HG02759 (cell line): ENCODE measurements around the gene PTRHD1.

Source experiments
- ATAC-seq: cut with Tn5 transposase; IDR thresholded peaks from one replicate; pipeline ENCODE4 v1.9.1; 2021; ENCODE audit warnings: mild to moderate bottlenecking, moderate library complexity; ENCODE audit not compliant: unreplicated experiment

PTRHD1 gene

GRCh38 chr2:24830786-24831185, 37.6 kb upstream of the PTRHD1 start:
- no peak for ATAC-seq

GRCh38 chr2:24830351-24830750, 37.2 kb upstream of the PTRHD1 start:
- ATAC-seq = no peak

GRCh38 chr2:24828238-24828996, 35.2 kb upstream of the PTRHD1 start:
- no peak for ATAC-seq

- ATAC-seq = peak; percentile 72
These were observed 34.4 kb upstream of the PTRHD1 start for GRCh38 chr2:24827321-24828237.

- no peak for ATAC-seq
These were observed 33.6 kb upstream of the PTRHD1 start for GRCh38 chr2:24826773-24827145.

- ATAC-seq = no peak
These were observed 32.9 kb upstream of the PTRHD1 start for GRCh38 chr2:24825883-24826772.

GRCh38 chr2:24824966-24825882, 32.0 kb upstream of the PTRHD1 start:
- no peak for ATAC-seq

GRCh38 chr2:24824071-24824588, 30.9 kb upstream of the PTRHD1 start:
- ATAC-seq = no peak

- no peak for ATAC-seq
These were observed 29.0 kb upstream of the PTRHD1 start for GRCh38 chr2:24822049-24822706.

GRCh38 chr2:24821433-24821891, 28.3 kb upstream of the PTRHD1 start:
- no peak for ATAC-seq

GRCh38 chr2:24820598-24821432, 27.6 kb upstream of the PTRHD1 start:
- ATAC-seq = no peak

GRCh38 chr2:24820175-24820513, 27.0 kb upstream of the PTRHD1 start:
- ATAC-seq = no peak

- ATAC-seq = no peak
These were observed 26.4 kb upstream of the PTRHD1 start for GRCh38 chr2:24819442-24820174.

- no peak for ATAC-seq
These were observed 25.6 kb upstream of the PTRHD1 start for GRCh38 chr2:24818721-24819167.

GRCh38 chr2:24816884-24817283, 23.7 kb upstream of the PTRHD1 start:
- ATAC-seq = no peak

- ATAC-seq = no peak
These were observed 23.2 kb upstream of the PTRHD1 start for GRCh38 chr2:24816404-24816803.

- ATAC-seq = no peak
These were observed 22.0 kb upstream of the PTRHD1 start for GRCh38 chr2:24815171-24815570.

GRCh38 chr2:24814516-24814915, 21.3 kb upstream of the PTRHD1 start:
- no peak for ATAC-seq
